Stimulated activated CD8-positive, alpha-beta memory T cell treated with anti-CD3 and anti-CD28 coated beads, Interleukin-7, amount 100 ng/mL, for 4 hours (primary cell): ENCODE measurements around the gene SLC7A5.
"Not testable (repeated sequence)": the region's sequence is repeated elsewhere in the genome, so short reads cannot be mapped to it uniquely, and the experiment has no call there.

Experiments
- DNase-seq, 2 donors: peaks; one replicate each; pipeline ENCODE4 v3.0.0-alpha.2; 2020; ENCODE audit warnings: low read depth in 2 of 2

Gene SLC7A5

DNA sequence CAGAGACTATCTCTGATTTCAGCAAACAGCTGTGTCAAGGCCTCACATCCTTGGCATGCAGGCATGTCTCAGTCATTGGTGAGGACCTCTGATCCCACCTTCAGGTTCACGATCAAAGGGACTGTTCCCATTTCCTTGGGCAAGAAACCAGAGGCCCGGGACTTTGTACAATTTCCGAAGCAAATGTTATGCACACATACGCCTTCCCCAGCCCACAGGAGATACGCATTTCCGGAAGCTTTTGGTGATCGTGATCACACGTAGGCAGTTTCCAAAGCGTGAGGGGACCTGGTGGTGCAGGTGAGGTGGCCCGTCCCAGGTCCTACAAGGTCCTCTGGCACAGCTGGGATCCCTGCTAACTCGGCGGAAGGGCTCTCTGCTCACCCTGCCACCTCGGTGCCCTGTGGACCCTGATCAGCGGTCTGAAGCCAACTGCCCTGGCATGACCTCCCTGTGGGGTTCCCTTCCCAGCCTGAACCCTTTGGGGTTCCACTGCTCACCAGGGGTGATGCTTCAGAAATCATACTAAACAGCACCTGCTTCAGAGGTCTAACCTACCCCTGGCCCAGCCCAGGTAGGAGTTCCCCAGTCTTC is 74.7 kb downstream of the SLC7A5 start:
- no peak for DNase-seq

DNA sequence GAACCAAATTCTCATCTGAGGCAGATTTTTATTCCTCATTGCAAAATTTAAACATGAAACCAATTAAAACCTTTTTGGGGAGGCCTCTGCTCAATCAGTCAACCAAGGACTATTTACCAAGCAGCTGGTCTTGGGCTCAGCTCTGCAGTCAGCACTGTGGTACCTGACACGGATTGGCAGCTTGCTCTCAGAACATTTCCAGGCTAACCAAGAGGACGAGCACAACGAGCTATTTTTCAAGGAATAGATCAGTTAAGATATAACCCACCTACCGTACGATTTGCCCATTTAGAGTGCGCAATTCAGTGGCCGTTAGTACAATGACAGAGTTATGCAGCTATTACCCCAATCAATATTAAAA is 77.1 kb downstream of the SLC7A5 start:
- no peak for DNase-seq

DNA sequence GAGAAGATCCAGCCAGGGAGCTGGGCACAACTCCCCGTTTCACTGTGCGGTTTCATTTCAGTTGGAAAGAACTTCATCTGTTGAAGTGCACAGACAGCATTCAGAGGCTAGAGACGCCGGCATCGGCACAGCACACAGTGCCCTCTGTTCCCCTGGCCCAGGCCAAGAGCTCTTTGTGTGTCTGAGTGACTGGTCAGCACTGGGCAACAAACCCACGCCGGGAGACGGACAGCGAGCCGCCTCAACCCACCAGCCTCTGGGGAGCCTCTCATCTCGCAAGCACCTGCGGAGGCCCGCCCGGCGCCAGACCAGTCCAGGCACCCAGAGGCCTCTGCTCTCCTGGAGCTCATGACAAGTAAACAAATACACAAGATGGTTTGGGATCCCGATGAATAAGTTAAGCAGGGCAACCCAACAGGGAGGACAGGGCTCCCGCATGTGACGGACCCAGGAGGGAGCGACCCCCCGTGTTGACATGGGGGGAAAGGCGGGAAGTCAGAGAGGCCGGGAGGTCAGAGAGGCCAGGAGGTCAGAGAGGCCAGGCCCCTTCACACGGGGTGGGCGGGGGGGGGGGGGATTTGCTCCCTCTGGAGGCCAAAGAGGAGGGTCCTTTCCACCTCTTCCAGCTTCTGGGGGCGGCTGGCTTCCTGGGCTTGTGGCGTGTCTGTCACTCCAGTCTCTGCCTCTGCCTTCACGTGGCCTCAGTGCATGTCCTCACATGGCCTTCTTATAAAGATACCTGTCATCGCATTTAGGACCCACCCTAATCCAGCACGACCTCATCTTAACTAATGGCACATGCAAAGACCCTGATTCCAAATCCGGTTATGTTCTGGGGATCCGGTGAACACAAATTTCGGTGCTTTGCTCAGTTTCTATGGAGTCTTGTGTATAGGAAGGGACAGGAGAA is 77.8 kb downstream of the SLC7A5 start:
- DNase-seq = no peak

DNA sequence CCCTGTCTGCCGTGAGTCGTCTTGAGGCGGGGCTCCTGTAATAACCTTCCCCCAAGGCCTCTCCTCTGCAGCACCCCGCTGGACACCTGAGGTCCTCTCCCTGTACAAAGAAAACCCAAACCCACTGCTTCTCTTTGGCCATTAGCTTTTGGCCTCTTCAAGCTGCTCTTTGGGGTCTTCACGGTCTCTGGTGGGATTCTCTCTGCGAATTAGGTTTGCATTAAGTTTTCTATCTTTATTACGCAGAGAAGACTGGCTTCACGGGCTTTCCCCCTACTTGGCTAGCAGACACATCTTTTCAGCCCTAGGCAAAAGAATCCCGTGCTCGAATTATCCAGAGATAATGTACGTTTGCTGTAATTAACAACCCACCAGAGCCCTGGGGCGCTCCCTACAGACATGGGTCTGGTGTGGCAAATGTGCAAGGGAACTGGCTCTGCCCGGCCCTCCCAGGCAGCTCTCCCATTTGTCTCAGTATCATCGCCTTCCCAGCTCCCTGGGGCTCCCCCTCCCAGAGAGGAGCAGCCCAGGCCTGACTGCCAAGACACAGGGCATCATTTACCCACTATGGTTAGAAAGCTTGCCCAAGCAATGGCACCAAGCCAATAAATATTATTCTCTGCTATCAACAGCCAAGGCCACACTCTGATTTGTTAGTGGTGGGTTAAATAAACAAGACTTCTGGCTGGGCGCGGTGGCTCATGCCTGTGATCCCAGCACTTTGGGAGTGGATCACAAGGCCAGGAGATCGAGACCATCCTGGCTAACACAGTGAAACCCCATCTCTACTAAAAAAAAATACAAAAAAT is 78.8 kb downstream of the SLC7A5 start:
- DNase-seq = no peak

DNA sequence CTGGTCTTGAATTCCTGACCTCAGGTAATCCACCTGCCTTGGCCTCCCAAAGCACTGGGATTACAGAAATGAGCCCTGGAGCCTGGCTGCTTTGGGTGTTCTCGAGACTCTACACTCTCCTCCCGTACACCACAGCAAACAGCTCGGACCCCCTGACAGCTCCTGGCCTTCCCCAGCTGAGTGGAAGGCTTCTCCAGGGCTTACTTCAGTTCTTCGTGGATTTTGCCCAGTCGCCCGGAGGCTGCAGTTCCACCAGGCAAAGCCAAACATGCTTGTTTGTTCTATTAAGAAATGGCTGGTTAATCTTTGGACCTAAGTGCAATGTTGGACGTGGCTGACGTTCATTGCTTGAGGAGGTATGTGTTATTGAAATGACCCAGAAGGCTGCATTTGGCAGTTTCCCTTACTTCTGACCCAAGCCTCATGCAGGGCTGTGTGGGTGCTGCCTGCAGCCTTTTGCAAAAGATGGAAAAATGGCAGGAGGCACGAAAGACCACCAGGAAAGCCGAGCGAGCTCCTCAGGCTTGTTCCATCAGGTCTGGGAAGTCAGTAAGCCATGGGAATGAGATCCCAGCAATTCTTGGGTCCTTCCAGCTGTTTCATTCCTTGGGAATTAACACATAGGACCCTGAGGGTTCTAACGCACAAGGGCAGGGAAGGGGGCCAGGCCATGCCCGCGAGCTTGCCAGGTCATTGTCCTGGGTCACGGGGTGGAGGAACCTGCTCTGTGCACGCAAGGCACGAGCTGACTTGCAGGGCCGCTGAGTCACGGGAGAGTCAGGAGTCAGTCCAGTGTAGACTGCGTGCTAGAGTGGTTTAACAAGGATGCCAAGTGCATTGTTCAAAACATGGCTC is 79.6 kb downstream of the SLC7A5 start:
- no peak for DNase-seq

DNA sequence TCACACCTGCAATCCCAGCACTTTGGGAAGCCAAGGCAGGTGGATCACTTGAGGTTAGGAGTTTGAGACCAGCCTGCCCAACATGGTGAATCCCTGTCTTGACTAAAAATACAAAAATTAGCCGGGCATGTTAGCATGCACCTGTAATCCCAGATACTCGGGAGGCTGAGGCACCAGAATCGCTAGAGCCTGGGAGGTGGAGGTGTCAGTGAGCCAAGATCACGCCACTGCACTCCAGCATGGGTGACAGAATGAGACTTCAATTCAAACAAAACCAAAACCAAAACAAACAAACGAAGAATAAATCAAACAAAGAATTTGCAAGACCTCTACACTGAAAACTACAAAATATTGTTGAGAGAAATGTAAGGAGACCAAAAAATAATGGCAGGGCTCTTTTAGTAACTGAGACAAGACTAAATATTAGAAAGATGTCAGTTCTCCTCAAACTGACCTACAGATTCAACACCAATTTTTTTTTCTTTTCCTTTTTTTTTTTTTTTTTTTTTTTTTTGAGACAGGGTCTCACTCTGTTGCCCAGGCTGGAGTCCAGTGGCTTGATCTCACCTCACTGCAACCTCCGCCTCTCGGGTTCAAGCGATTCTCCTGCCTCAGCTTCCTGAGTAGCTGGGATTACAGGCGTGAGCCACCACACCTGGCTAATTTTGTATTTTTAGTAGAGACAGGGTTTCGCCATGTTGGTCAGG is 80.4 kb downstream of the SLC7A5 start:
- not testable (repeated sequence) for DNase-seq

- DNase-seq = not testable (repeated sequence)
Measured at GRCh38 chr16:87787451-87788091, 81.7 kb downstream of the SLC7A5 start.

DNA sequence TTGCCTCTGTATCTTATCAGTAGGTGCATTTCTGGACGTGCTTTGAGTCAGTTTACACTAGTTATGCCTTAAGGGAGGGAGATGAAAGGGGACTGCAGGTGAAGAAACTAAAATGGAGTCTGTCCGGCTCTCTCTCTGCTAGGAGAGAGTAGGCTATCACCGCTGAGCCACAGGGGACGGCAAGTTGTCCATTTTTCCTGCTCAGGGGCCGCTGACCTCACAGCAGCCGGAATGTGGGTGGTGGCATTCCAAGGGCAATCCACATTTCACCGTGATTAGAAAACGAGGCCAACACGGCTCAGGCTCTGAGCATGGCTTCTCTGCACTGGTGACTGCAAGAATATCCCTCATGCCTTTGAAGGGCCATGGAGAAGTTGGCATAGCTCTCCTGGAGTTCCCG is 84.5 kb downstream of the SLC7A5 start:
- DNase-seq = no peak

GRCh38 chr16:87782033-87782432 is 87.3 kb downstream of the SLC7A5 start:
- DNase-seq = no peak

DNA sequence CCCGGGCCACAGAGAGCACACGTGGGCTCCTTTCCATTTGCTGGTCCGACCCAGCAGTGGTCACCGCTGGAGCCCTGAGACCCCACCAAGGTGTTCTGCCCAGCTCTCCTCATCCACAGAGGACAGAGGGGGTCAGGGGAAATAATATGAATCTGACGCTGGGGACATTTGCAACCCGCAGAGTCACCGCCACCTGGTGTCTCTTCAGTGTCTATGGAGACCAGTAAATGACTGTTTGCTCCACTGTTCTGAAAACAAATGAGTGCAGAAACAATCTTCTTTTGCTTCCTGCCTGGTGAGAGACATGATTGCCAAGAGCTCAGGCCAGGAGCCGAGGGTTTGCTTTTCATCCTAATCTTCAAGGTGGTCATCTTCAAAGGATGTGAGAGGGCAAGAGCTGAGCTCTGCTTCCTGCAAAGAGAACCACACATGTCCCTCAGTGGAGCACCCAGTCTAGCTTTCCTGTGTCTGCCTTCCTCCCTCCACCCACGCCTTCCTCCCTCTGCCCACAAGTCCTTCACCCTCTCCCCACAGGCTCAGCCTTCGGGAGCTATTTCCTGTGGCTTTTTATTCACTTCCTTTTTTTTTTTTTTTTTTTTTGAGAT is 88.8 kb downstream of the SLC7A5 start:
- peak; percentile 36 to 40 for DNase-seq
